Neural cell (in vitro differentiated cells): ENCODE data around the gene AK5.

Source experiments
- RAD21 ChIP-seq: fragments of 450-650 bp; conservative IDR thresholded peaks from 2 replicates; pipeline ENCODE4 v1.6.1; 2014; ENCODE audit warnings: antibody characterized with exemption, mild to moderate bottlenecking, moderate library complexity
- TAF1 ChIP-seq: IDR thresholded peaks from 2 replicates; pipeline ENCODE4 v1.6.1; 2012; ENCODE audit warnings: low read depth
- TF ChIP-seq, protein P1 (sequence below): fragments of 450-650 bp; IDR thresholded peaks from 2 replicates; pipeline ENCODE4 v1.5.1; 2014; ENCODE audit warnings: antibody characterized with exemption, mild to moderate bottlenecking, moderate library complexity; ENCODE audit not compliant: poor library complexity, severe bottlenecking

DNA sequence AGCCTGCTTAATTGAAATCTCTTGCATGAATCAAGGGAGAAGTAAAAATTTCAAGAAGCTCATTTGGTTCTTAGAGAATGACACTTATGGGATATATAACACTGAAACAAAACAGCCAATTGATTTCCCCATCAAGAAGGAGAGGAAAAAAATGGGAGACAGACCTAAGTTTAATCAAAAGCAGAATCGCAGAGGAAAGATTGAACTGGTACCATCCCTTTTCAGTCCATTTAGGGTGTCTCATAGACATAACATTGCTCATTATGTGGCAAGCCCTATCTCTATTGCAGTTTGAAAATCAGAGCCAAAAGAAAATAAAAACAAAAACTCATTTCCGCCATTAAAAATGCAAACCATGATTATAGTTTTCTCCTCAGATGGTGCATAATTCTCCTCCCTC lies 119.6 kb downstream of the AK5 start:
- TF ChIP-seq, protein P1, sequence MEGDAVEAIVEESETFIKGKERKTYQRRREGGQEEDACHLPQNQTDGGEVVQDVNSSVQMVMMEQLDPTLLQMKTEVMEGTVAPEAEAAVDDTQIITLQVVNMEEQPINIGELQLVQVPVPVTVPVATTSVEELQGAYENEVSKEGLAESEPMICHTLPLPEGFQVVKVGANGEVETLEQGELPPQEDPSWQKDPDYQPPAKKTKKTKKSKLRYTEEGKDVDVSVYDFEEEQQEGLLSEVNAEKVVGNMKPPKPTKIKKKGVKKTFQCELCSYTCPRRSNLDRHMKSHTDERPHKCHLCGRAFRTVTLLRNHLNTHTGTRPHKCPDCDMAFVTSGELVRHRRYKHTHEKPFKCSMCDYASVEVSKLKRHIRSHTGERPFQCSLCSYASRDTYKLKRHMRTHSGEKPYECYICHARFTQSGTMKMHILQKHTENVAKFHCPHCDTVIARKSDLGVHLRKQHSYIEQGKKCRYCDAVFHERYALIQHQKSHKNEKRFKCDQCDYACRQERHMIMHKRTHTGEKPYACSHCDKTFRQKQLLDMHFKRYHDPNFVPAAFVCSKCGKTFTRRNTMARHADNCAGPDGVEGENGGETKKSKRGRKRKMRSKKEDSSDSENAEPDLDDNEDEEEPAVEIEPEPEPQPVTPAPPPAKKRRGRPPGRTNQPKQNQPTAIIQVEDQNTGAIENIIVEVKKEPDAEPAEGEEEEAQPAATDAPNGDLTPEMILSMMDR = no peak
- TF ChIP-seq TAF1 (no peak), RAD21 (no peak)
